ENCODE results near the gene BNIPL.
A peak's percentile ranks its signal among the peaks of the same experiment; 100 is the strongest.

The BNIPL gene

DNA sequence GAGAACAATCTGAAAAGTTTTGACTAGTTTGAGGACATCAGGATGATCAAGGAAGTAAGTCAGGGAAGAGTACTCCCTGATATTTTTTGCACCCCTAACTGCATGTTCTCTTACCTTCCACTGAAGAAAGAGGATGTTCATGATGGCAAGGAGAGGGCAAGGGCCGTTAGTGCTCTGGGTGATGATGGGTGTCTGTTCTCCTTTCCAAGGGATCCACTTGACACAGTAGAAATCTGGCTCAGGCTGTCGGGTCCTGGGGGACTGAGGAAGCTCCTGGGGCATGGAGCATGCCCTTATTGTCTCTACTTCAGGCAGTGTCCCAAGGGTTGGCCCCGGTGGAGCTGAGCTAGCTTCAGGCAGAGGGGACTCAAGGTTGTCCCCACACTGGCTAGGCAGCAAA is 34.3 kb upstream of the BNIPL start:
- no peak overlapping the region for H3K4me3 ChIP-seq (ENCODE audit: control insufficient read depth, low read depth, low read length)
- DNase-seq (ENCODE audit: low read depth) = no peak
- no peak for TF ChIP-seq CTCF (IDR thresholded peaks at IDR 0.05; ENCODE audit: control insufficient read depth, insufficient read depth, low read depth, low read length, missing control alignments)

DNA sequence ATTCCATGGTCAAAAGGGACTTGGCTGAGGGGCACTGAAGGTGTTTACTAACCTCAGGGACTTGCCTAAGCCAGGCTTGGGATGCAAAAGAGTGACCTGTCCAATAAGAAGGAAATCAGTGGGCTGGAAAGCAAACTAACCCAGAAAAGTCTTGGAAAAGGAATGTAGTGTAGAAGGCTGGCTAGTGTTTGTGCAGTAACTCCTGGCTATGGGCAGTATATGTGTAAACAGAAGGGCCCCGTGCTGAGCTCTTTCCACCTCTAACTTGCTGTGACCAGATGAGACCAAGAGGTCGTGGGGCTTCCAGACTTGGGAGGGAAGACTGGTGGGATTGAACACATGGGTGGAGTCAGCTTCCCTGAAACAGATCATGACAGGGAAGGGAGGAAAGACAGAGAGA is 33.8 kb upstream of the BNIPL start:
- no peak for DNase-seq (ENCODE audit: low read depth)
- no peak overlapping the region for H3K4me3 ChIP-seq (ENCODE audit: control insufficient read depth, low read depth, low read length)
- no peak for TF ChIP-seq CTCF (IDR thresholded peaks at IDR 0.05; ENCODE audit: control insufficient read depth, insufficient read depth, low read depth, low read length, missing control alignments)

DNA sequence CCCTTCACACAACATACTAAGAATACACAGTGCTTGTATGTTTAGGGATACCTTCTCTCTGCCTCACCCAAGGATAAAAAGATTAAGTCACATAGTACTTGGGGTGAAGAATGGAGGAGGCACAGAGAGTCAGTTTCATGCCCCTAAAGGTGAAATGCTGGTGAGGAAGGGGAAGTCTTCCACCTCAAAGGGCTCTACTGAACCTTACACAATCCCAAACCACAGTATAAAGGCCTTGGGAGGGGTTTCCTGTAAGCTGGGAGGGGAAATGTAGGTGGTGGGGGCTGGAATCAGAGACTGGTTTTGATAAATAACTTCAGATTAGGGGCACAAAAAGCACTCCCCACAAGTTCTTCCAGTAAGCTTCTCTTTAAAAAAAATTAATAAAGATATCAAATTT is 33.2 kb upstream of the BNIPL start:
- no peak for DNase-seq (ENCODE audit: low read depth)
- no peak overlapping the region for H3K4me3 ChIP-seq (ENCODE audit: control insufficient read depth, low read depth, low read length)
- TF ChIP-seq CTCF (IDR thresholded peaks at IDR 0.05; ENCODE audit: control insufficient read depth, insufficient read depth, low read depth, low read length, missing control alignments) = no peak

GRCh38 chr1:151005729-151006319 is 30.6 kb upstream of the BNIPL start:
- TF ChIP-seq CTCF (IDR thresholded peaks at IDR 0.05; ENCODE audit: control insufficient read depth, insufficient read depth, low read depth, low read length, missing control alignments) = no peak
- no peak for DNase-seq (ENCODE audit: low read depth)
- peak overlapping the region; percentile 54 for H3K4me3 ChIP-seq (ENCODE audit: control insufficient read depth, low read depth, low read length)

GRCh38 chr1:151006327-151007052 is 29.9 kb upstream of the BNIPL start, which contains the start of gene MINDY1:
Gene MINDY1 (minus strand): TSS chr1:151006902. CDS start chr1:151002617, 4,285 bp downstream.
- peak; percentile 67 for DNase-seq (ENCODE audit: low read depth)
- peak; percentile 55 for TF ChIP-seq CTCF (IDR thresholded peaks at IDR 0.05; ENCODE audit: control insufficient read depth, insufficient read depth, low read depth, low read length, missing control alignments)

GRCh38 chr1:151007853-151008243 is 28.5 kb upstream of the BNIPL start:
- no peak for TF ChIP-seq CTCF (IDR thresholded peaks at IDR 0.05; ENCODE audit: control insufficient read depth, insufficient read depth, low read depth, low read length, missing control alignments)
- no peak for DNase-seq (ENCODE audit: low read depth)
- H3K4me3 ChIP-seq (ENCODE audit: control insufficient read depth, low read depth, low read length) = peak overlapping the region; percentile 93

More at GRCh38 chr1:151006327-151007052, 29.9 kb upstream of the BNIPL start, which contains the start of gene MINDY1:
- H3K4me3 ChIP-seq (ENCODE audit: control insufficient read depth, low read depth, low read length) = peak within 1 kb of the TSS; percentile 54

Measured in AG09309 (cell line).